ENCODE measurements around the gene TRAT1.

DNA sequence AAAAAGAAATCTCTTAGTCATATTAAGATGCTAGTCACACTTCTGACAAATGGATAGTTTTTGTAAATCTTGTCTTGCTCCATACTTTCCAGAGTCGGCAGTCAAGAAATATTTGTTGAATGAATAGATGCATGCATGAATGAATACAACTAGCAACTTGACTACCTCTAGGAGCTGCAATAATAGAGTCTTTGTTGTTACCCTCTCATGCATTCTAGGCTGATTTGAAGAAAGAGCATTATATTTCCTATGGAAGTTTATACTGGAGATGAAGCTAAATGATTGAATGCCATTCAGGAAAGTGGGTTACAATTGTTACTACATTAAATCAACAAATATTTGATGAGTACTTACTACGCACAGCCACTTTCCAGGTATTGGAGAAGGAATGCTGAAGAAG, 18.1 kb upstream of the TRAT1 start:
- TF ChIP-seq, protein P1, sequence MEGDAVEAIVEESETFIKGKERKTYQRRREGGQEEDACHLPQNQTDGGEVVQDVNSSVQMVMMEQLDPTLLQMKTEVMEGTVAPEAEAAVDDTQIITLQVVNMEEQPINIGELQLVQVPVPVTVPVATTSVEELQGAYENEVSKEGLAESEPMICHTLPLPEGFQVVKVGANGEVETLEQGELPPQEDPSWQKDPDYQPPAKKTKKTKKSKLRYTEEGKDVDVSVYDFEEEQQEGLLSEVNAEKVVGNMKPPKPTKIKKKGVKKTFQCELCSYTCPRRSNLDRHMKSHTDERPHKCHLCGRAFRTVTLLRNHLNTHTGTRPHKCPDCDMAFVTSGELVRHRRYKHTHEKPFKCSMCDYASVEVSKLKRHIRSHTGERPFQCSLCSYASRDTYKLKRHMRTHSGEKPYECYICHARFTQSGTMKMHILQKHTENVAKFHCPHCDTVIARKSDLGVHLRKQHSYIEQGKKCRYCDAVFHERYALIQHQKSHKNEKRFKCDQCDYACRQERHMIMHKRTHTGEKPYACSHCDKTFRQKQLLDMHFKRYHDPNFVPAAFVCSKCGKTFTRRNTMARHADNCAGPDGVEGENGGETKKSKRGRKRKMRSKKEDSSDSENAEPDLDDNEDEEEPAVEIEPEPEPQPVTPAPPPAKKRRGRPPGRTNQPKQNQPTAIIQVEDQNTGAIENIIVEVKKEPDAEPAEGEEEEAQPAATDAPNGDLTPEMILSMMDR (IDR thresholded peaks at IDR 0.05 in 8 of 11, conservative IDR thresholded peaks at IDR 0.05 in 3 of 11), result no peak
- no peak for TF ChIP-seq POLR2A (IDR thresholded peaks at IDR 0.05)

Measured in spleen (tissue), 7 donors.